ENCODE measurements around the gene HNRNPL.
A peak's percentile ranks its signal among the peaks of the same experiment; 100 is the strongest.
"Not testable (repeated sequence)": the region's sequence is repeated elsewhere in the genome, so short reads cannot be mapped to it uniquely, and the experiment has no call there.

The HNRNPL gene

GRCh38 chr19:38800577-38801347 lies 49.0 kb downstream of the HNRNPL start:
- Mint-ChIP-seq H3K4me3 (no peak overlapping the region), H3K9me3 (no peaks in the 10 kb centered on the region), H3K36me3 (no peaks in the 10 kb centered on the region), H3K27me3 (peaks cover 11% of the 10 kb centered on the region), H3K27ac (no peak overlapping the region), H3K4me1 (peaks cover 6% of the 10 kb centered on the region)
- CTCF ChIA-PET, result no interaction called here
- DNase-seq, result no peak

GRCh38 chr19:38799104-38799503 lies 50.7 kb downstream of the HNRNPL start:
- no peaks in the 10 kb centered on the region for H3K36me3 Mint-ChIP-seq
- H3K4me3 Mint-ChIP-seq, result no peak overlapping the region
- no peaks in the 10 kb centered on the region for H3K4me1 Mint-ChIP-seq
- H3K27ac Mint-ChIP-seq, result no peak overlapping the region
- CTCF ChIA-PET, result no interaction called here
- H3K27me3 Mint-ChIP-seq, result peaks cover 24% of the 10 kb centered on the region
- no peak for DNase-seq
- H3K9me3 Mint-ChIP-seq, result no peaks in the 10 kb centered on the region

GRCh38 chr19:38797781-38798180 lies 52.0 kb downstream of the HNRNPL start:
- H3K9me3 Mint-ChIP-seq, H3K4me1 Mint-ChIP-seq, CTCF ChIA-PET, H3K4me3 Mint-ChIP-seq, DNase-seq, H3K27ac Mint-ChIP-seq, H3K36me3 Mint-ChIP-seq: not testable (repeated sequence)
- peaks cover 36% of the 10 kb centered on the region for H3K27me3 Mint-ChIP-seq

GRCh38 chr19:38796154-38796553 lies 53.6 kb downstream of the HNRNPL start:
- Mint-ChIP-seq H3K4me3 (no peak overlapping the region), H3K27me3 (peaks cover 38% of the 10 kb centered on the region), H3K27ac (no peak overlapping the region), H3K4me1 (peaks cover 5% of the 10 kb centered on the region), H3K9me3 (no peaks in the 10 kb centered on the region), H3K36me3 (no peaks in the 10 kb centered on the region)
- CTCF ChIA-PET, result no interaction called here
- no peak for DNase-seq

GRCh38 chr19:38795549-38795948 lies 54.2 kb downstream of the HNRNPL start:
- no peak for DNase-seq
- Mint-ChIP-seq H3K4me3 (no peak overlapping the region), H3K27ac (no peak overlapping the region), H3K27me3 (peaks cover 38% of the 10 kb centered on the region), H3K36me3 (no peaks in the 10 kb centered on the region), H3K4me1 (peaks cover 5% of the 10 kb centered on the region), H3K9me3 (no peaks in the 10 kb centered on the region)
- CTCF ChIA-PET, result no interaction called here

GRCh38 chr19:38793671-38794070 lies 56.1 kb downstream of the HNRNPL start:
- DNase-seq, result no peak

GRCh38 chr19:38793177-38793576 lies 56.6 kb downstream of the HNRNPL start:
- CTCF ChIA-PET, result no interaction called here
- H3K36me3 Mint-ChIP-seq, result no peaks in the 10 kb centered on the region
- H3K27me3 Mint-ChIP-seq, result peaks cover 42% of the 10 kb centered on the region
- H3K4me1 Mint-ChIP-seq, result peaks cover 5% of the 10 kb centered on the region
- no peaks in the 10 kb centered on the region for H3K9me3 Mint-ChIP-seq
- DNase-seq, result no peak
- H3K4me3 Mint-ChIP-seq, result peak overlapping the region; percentile 44
- no peak overlapping the region for H3K27ac Mint-ChIP-seq

More at GRCh38 chr19:38793671-38794070, 56.1 kb downstream of the HNRNPL start:
- H3K4me3 Mint-ChIP-seq, result no peak overlapping the region
- peaks cover 40% of the 10 kb centered on the region for H3K27me3 Mint-ChIP-seq
- CTCF ChIA-PET, result no interaction called here
- H3K9me3 Mint-ChIP-seq, result no peaks in the 10 kb centered on the region
- no peaks in the 10 kb centered on the region for H3K36me3 Mint-ChIP-seq
- H3K27ac Mint-ChIP-seq, result no peak overlapping the region
- H3K4me1 Mint-ChIP-seq, result peaks cover 5% of the 10 kb centered on the region

- peaks cover 42% of the 10 kb centered on the region for H3K27me3 Mint-ChIP-seq
- no peaks in the 10 kb centered on the region for H3K9me3 Mint-ChIP-seq
- no peaks in the 10 kb centered on the region for H3K36me3 Mint-ChIP-seq
- peak overlapping the region; percentile 44 for H3K4me3 Mint-ChIP-seq
- no peak overlapping the region for H3K27ac Mint-ChIP-seq
- DNase-seq, result peak; percentile 50
- CTCF ChIA-PET, result no interaction called here
- H3K4me1 Mint-ChIP-seq, result peaks cover 5% of the 10 kb centered on the region
Measured at GRCh38 chr19:38792250-38793111, 57.3 kb downstream of the HNRNPL start.

- H3K36me3 Mint-ChIP-seq, H3K9me3 Mint-ChIP-seq, DNase-seq, H3K4me3 Mint-ChIP-seq, CTCF ChIA-PET, H3K27ac Mint-ChIP-seq, H3K4me1 Mint-ChIP-seq: not testable (repeated sequence)
- H3K27me3 Mint-ChIP-seq, result peaks cover 40% of the 10 kb centered on the region
Measured at GRCh38 chr19:38791451-38792064, 58.2 kb downstream of the HNRNPL start.

- CTCF ChIA-PET, H3K9me3 Mint-ChIP-seq, H3K27ac Mint-ChIP-seq, H3K36me3 Mint-ChIP-seq, H3K4me3 Mint-ChIP-seq, H3K4me1 Mint-ChIP-seq, DNase-seq: not testable (repeated sequence)
- peaks cover 33% of the 10 kb centered on the region for H3K27me3 Mint-ChIP-seq
Measured at GRCh38 chr19:38790507-38791403, 59.0 kb downstream of the HNRNPL start.

GRCh38 chr19:38788478-38789243 lies 61.1 kb downstream of the HNRNPL start, which contains the start of gene LGALS7B:
Gene LGALS7B, plus strand, starts transcription at chr19:38789200. Its CDS starts 27 bp downstream, at chr19:38789227.
- H3K9me3 Mint-ChIP-seq, result no peaks in the 10 kb centered on the region
- no peaks in the 10 kb centered on the region for H3K36me3 Mint-ChIP-seq
- peaks cover 21% of the 10 kb centered on the region for H3K27me3 Mint-ChIP-seq
- H3K27ac Mint-ChIP-seq, result peak within 1 kb of the TSS; percentile 20
- CTCF ChIA-PET, result interaction anchor here (1.1 kb wide), 1 partner anchor 19 kb away, joined by 4 read pairs; no protein-coding TSS in a partner anchor
- no peak for DNase-seq
- H3K4me3 Mint-ChIP-seq, result no peak within 1 kb of the TSS
- H3K4me1 Mint-ChIP-seq, result peaks cover 5% of the 10 kb centered on the region

- Mint-ChIP-seq H3K27me3 (peaks cover 23% of the 10 kb centered on the region), H3K4me3 (no peak overlapping the region), H3K4me1 (no peaks in the 10 kb centered on the region), H3K27ac (no peak overlapping the region), H3K36me3 (no peaks in the 10 kb centered on the region), H3K9me3 (no peaks in the 10 kb centered on the region)
- DNase-seq, result no peak
- CTCF ChIA-PET, result no interaction called here
Measured at GRCh38 chr19:38786572-38787265, 63.1 kb downstream of the HNRNPL start.
